B cell (primary cell): ENCODE measurements around the gene SCARF1. TPM values are rescaled to one million over a fixed set of nuclear protein-coding genes. Genes with fewer than 3 reads are reported as not detected.

Source experiments
- ATAC-seq: fragments of 200-7000 bp; cut with Tn5 transposase; one replicate; pipeline ENCODE4 v1.10.0; 2021; ENCODE audit warnings: low read depth, mild to moderate bottlenecking, moderate number of reproducible peaks, moderate library complexity
- CTCF ChIA-PET: fragments of 350-600 bp; sonication (Branson Sonifier 250); formaldehyde crosslinking; loops from one replicate; lab custom pipeline; 2021; ENCODE audit warnings: antibody characterized with exemption, inconsistent platforms; lab: Charles Lee
- POLR2A ChIA-PET: fragments of 350-600 bp; sonication (Branson Sonifier 250); formaldehyde crosslinking; loops from one replicate; lab custom pipeline; 2021; ENCODE audit warnings: antibody characterized with exemption; lab: Charles Lee
- DNase-seq: peaks from one replicate; pipeline ENCODE4 v3.0.0; 2013
- H2AFZ ChIP-seq: 2 replicates; pipeline ENCODE4 v1.6.1; 2012; ENCODE audit warnings: mild to moderate bottlenecking, low read depth, low read length; ENCODE audit not compliant: insufficient read depth, poor library complexity, severe bottlenecking
- H3K27ac ChIP-seq, 2 donors: 1 replicate in 1 of 2; 2 replicates in 1 of 2; pipeline ENCODE4 v1.5.1; 2012 to 2013; ENCODE audit warnings: low read length in 2 of 2, mild to moderate bottlenecking in 2 of 2, moderate library complexity in 1 of 2
- H3K27me3 ChIP-seq, 4 experiments: fragments of 200-600 bp in 1 of 4; sonication (generic) in 1 of 4; replicated peaks in 1 of 4; 1 replicate in 2 of 4; 2 replicates in 2 of 4; pipeline versions ENCODE4 v1.6.1 to v1.7.0; 2013 to 2016; ENCODE audit warnings: low read length in 3 of 4, mild to moderate bottlenecking in 2 of 4, mixed read lengths in 1 of 4, moderate library complexity in 1 of 4; ENCODE audit not compliant: insufficient read depth in 4 of 4, control insufficient read depth in 3 of 4; ENCODE audit errors: control extremely low read depth in 1 of 4
- H3K36me3 ChIP-seq, 2 experiments: replicated peaks in 1 of 2; 1 replicate in 1 of 2; 2 replicates in 1 of 2; pipeline versions ENCODE4 v1.6.1 to v1.7.1; 2013; ENCODE audit warnings: low read length in 1 of 2; ENCODE audit not compliant: insufficient read depth in 2 of 2, control insufficient read depth in 1 of 2; ENCODE audit errors: control extremely low read depth in 1 of 2, extremely low read depth in 1 of 2
- H3K4me1 ChIP-seq, 2 donors: fragments of 200-600 bp in 1 of 2; sonication (generic) in 1 of 2; 1 replicate in 1 of 2; 2 replicates in 1 of 2; pipeline versions ENCODE4 v1.5.1 to v1.6.1; 2013 to 2017; ENCODE audit warnings: low read length in 2 of 2; ENCODE audit not compliant: control insufficient read depth in 2 of 2, insufficient read depth in 2 of 2
- H3K4me2 ChIP-seq: replicated peaks from 2 replicates; pipeline ENCODE3; 2012; ENCODE audit warnings: mild to moderate bottlenecking, low read depth, low read length; ENCODE audit not compliant: poor library complexity, severe bottlenecking
- H3K4me3 ChIP-seq, 5 experiments: fragments of 200-600 bp in 1 of 5; sonication (generic) in 1 of 5; 1 replicate in 3 of 5; 2 replicates in 2 of 5; pipeline versions ENCODE4 v1.5.1 to v1.7.0; 2011 to 2016; ENCODE audit warnings: low read length in 4 of 5, mild to moderate bottlenecking in 4 of 5, low read depth in 2 of 5, control low read depth in 1 of 5, moderate library complexity in 1 of 5; ENCODE audit not compliant: insufficient read depth in 1 of 5; ENCODE audit errors: control extremely low read depth in 1 of 5, extremely low read depth in 1 of 5
- H3K79me2 ChIP-seq: fragments of 200-600 bp; sonication (generic); one replicate; pipeline ENCODE4 v1.6.0; 2016; ENCODE audit warnings: low read length; ENCODE audit not compliant: control insufficient read depth, insufficient read depth
- H3K9ac ChIP-seq: fragments of 200-600 bp; sonication (generic); 2 replicates; pipeline ENCODE4 v1.6.1; 2017; ENCODE audit warnings: mild to moderate bottlenecking, low read length, moderate library complexity
- H3K9me3 ChIP-seq, 3 donors: one replicate each; pipeline versions ENCODE4 v1.6.1 to v1.7.1; 2013; ENCODE audit warnings: low read length in 2 of 3; ENCODE audit not compliant: control insufficient read depth in 2 of 3, insufficient read depth in 1 of 3; ENCODE audit errors: control extremely low read depth in 1 of 3
- H4K20me1 ChIP-seq: 2 replicates; pipeline ENCODE4 v1.6.0; 2012; ENCODE audit warnings: mild to moderate bottlenecking, low read length; ENCODE audit not compliant: insufficient read depth, control insufficient read depth, poor library complexity, severe bottlenecking
- H3K27ac Mint-ChIP-seq: one replicate; pipeline ENCODE4 v1.8.0; 2021; ENCODE audit warnings: mixed read lengths
- H3K27me3 Mint-ChIP-seq: one replicate; pipeline ENCODE4 v1.8.0; 2021; ENCODE audit warnings: mixed read lengths
- H3K4me1 Mint-ChIP-seq: one replicate; pipeline ENCODE4 v1.8.0; 2021; ENCODE audit warnings: mixed read lengths
- H3K4me3 Mint-ChIP-seq: one replicate; pipeline ENCODE4 v1.8.0; 2021; ENCODE audit warnings: mixed read lengths
- H3K9me3 Mint-ChIP-seq: one replicate; pipeline ENCODE4 v1.8.0; 2022; ENCODE audit warnings: mixed read lengths; ENCODE audit not compliant: insufficient read depth
- EZH2 ChIP-seq: IDR thresholded peaks from 2 replicates; pipeline ENCODE4 v1.6.1; 2012; ENCODE audit warnings: borderline replicate concordance, low read depth, mild to moderate bottlenecking, moderate library complexity, low read length; ENCODE audit not compliant: insufficient read depth, poor library complexity, severe bottlenecking
- WGBS: methylation state at CpG from one replicate; pipeline ENCODE4 v1.1.5; 2013; ENCODE audit warnings: missing lambda C conversion rate; ENCODE audit not compliant: insufficient coverage; 5-methylcytosine and 5-hydroxymethylcytosine counted together
- intact Hi-C: fragments of 100-400 bp; cut with micrococcal nuclease; formaldehyde crosslinking; loops from one replicate; pipeline ENCODE4 v1.10.0; 2022
- polyA plus RNA-seq: library from polyadenylated mRNA; depleted of rRNA; stranded (reverse); fragments of >200 nt; gene quantifications from 2 replicates; pipeline ENCODE4 v1.2.3, GENCODE V29; 2012
- total RNA-seq, 2 donors: library from RNA; stranded (reverse); fragments of 120-200 nt in 1 of 2; gene quantifications; 1 replicate in 1 of 2; 2 replicates in 1 of 2; pipeline versions ENCODE4 v1.2.3 to v1.2.4, GENCODE V29; 2013 to 2022
- TF ChIP-seq, protein P1 (sequence below): fragments of 200-600 bp; IDR thresholded peaks from one replicate; pipeline ENCODE4 v1.8.0; 2022; ENCODE audit warnings: antibody characterized with exemption, mild to moderate bottlenecking

SCARF1 gene
- total and polyA plus RNA-seq, 2 donors (not counting 1 experiment from before 2014, with no cell fraction given) = 0.54 to 3.7 TPM

GRCh38 chr17:1643999-1644492 is 1.5 kb downstream of the SCARF1 start:
- CTCF ChIA-PET = interaction anchor here (7.1 to 7.8 kb wide), 2 partner anchors 15 to 72 kb away, joined by 93 to 135 read pairs; partner anchors contain the start of gene SLC43A2
- DNase-seq (no peak), ATAC-seq (no peak)
- Histone ChIP-seq H3K36me3 (no peaks in the 10 kb centered on the region), H3K27ac (no peak overlapping the region), H3K4me3 (peak overlapping the region; percentile 19 to 66 (median 41)), H3K9ac (peak overlapping the region; percentile 63), H2AFZ (peak overlapping the region; percentile 72), H3K9me3 (peaks cover 0 to 5% (median 0%) of the 10 kb centered on the region in 3 donors), H3K27me3 (peaks cover 0 to 3% (median 0%) of the 10 kb centered on the region in 4 experiments), H3K4me2 (peak overlapping the region; percentile 99), H4K20me1 (no peaks in the 10 kb centered on the region), H3K4me1 (peaks cover 29 to 34% of the 10 kb centered on the region in 2 donors), H3K79me2 (no peaks in the 10 kb centered on the region)
- intact Hi-C loops = no loop called here
- TF ChIP-seq EZH2 = no peak
- TF ChIP-seq, protein P1, sequence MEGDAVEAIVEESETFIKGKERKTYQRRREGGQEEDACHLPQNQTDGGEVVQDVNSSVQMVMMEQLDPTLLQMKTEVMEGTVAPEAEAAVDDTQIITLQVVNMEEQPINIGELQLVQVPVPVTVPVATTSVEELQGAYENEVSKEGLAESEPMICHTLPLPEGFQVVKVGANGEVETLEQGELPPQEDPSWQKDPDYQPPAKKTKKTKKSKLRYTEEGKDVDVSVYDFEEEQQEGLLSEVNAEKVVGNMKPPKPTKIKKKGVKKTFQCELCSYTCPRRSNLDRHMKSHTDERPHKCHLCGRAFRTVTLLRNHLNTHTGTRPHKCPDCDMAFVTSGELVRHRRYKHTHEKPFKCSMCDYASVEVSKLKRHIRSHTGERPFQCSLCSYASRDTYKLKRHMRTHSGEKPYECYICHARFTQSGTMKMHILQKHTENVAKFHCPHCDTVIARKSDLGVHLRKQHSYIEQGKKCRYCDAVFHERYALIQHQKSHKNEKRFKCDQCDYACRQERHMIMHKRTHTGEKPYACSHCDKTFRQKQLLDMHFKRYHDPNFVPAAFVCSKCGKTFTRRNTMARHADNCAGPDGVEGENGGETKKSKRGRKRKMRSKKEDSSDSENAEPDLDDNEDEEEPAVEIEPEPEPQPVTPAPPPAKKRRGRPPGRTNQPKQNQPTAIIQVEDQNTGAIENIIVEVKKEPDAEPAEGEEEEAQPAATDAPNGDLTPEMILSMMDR = no peak
- POLR2A ChIA-PET = interaction anchor here (0.6 to 3.1 kb wide), 6 partner anchors 12 to 93 kb away, joined by 3 to 29 read pairs (median 6); partner anchors contain the start of gene SLC43A2
- 16% methylated on average over 13 of the region's 13 CpGs for WGBS
- no peaks in the 10 kb centered on the region for H3K27me3 Mint-ChIP-seq
- peaks cover 30% of the 10 kb centered on the region for H3K4me1 Mint-ChIP-seq
- peak overlapping the region; percentile 91 for H3K4me3 Mint-ChIP-seq
- no peaks in the 10 kb centered on the region for H3K9me3 Mint-ChIP-seq
- H3K27ac Mint-ChIP-seq = peak overlapping the region; percentile 91
